ENCODE measurements around the gene ZC3H10. TPM values are rescaled to one million over a fixed set of nuclear protein-coding genes. Genes with fewer than 3 reads are reported as not detected.

The ZC3H10 gene
- total and polyA plus RNA-seq, 2 of the 8 experiments (the other 6 are each of a cell fraction or from before 2014, with no cell fraction given) = 4.0 to 11.2 TPM

DNA sequence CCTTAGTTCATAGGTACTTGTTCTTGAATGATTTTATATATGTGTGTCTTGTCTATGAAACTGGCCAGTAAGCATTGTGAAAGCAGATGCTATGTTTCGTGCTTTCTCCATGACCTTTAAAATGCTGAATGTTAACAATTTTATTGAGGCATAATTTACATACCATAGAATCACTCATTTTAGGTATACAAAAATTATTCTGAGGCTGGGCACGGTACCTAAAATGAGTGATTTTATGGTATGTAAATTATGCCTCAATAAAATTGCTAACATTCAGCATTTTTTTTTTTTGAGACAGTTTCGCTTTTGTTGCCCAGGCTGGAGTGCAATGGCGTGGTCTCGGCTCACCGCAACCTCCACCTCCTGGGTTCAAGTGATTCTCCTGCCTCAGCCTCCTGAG, 16.8 kb downstream of the ZC3H10 start:
- no peak for FAIRE-seq
- DNase-seq (ENCODE audit: low read depth in 1 of 2, low spot score in 2 of 2) = no peak
- no peak overlapping the region for H2AFZ ChIP-seq (ENCODE audit: low read length)

More for the DNA sequence above, 16.8 kb downstream of the ZC3H10 start:
- POLR2A ChIA-PET (ENCODE audit: partially characterized antibody) = interaction anchor here (0.9 kb wide), 1 partner anchor 10 kb away, joined by 4 read pairs; no protein-coding TSS in a partner anchor
- H3K9ac ChIP-seq (replicated peaks in 1 of 4; ENCODE audit: extremely low read depth in 1 of 4, low read depth in 3 of 4, low read length in 3 of 4) = no peak overlapping the region
- no peak overlapping the region for H2BK20ac ChIP-seq (ENCODE audit: low read length)
- H4K5ac ChIP-seq (ENCODE audit: insufficient read length, low read depth, low read length) = no peak overlapping the region
- H3K9me3 ChIP-seq (ENCODE audit: insufficient read depth in 2 of 2, low read depth in 1 of 2, low read length in 1 of 2) = no peaks in the 10 kb centered on the region; a peak in 1 of 4 replicates
- 92% methylated on average over 6 of the region's 6 CpGs; no CpG with 5 or more reads in 1 of the 2 experiments for WGBS, 2 experiments (ENCODE audit: extremely low coverage in 1 of 2, insufficient coverage in 1 of 2, insufficient read length in 1 of 2, insufficient replicate concordance in 2 of 2, low coverage in 1 of 2, low lambda C conversion rate in 2 of 2, missing lambda C conversion rate in 1 of 2)
- no peak overlapping the region for H3K14ac ChIP-seq (ENCODE audit: insufficient read length)
- no peak overlapping the region for H3K23ac ChIP-seq (ENCODE audit: insufficient read length)
- H4K8ac ChIP-seq (ENCODE audit: extremely low read depth, insufficient read depth, low read length) = no peak overlapping the region
- TF ChIP-seq TAF1 (IDR thresholded peaks at IDR 0.05; ENCODE audit: low read depth, low read length) = no peak
- TF ChIP-seq BCL11A (IDR thresholded peaks at IDR 0.05; ENCODE audit: low read depth in 2 of 2, low read length in 2 of 2) = no peak
- TF ChIP-seq YY1 (IDR thresholded peaks at IDR 0.05; ENCODE audit: low read depth, low read length) = no peak
- TF ChIP-seq SIRT6 (IDR thresholded peaks at IDR 0.05; ENCODE audit: low read length) = no peak
- no peak for TF ChIP-seq HDAC2 (IDR thresholded peaks at IDR 0.05; ENCODE audit: borderline replicate concordance in 1 of 2, low read depth in 2 of 2, low read length in 2 of 2)
- no peak overlapping the region for H2BK5ac ChIP-seq (ENCODE audit: low read depth, low read length)
- H3K4ac ChIP-seq (replicated peaks; ENCODE audit: insufficient read length, low read depth, low read length) = no peak overlapping the region
- H3K79me2 ChIP-seq (ENCODE audit: control insufficient read depth in 1 of 2, insufficient read depth in 2 of 2, low read length in 2 of 2) = peaks cover 0 to 5% of the 10 kb centered on the region in 2 experiments; a peak in 1 of 4 replicates
- no peak overlapping the region for H3K4me2 ChIP-seq (ENCODE audit: insufficient read depth in 1 of 2, low read depth in 2 of 2, low read length in 2 of 2)
- no peaks in the 10 kb centered on the region for H3K79me1 ChIP-seq (ENCODE audit: low read depth, low read length)
- H2AK5ac ChIP-seq (ENCODE audit: low read depth, low read length) = no peak overlapping the region
- no peak overlapping the region for H3K18ac ChIP-seq (ENCODE audit: extremely low read depth, low read length)
- H3K27ac ChIP-seq (ENCODE audit: low read depth, low read length) = no peak overlapping the region
- no peak overlapping the region for H2BK12ac ChIP-seq (ENCODE audit: low read depth, low read length)
- H2BK15ac ChIP-seq (ENCODE audit: low read length) = no peak overlapping the region
- H3K56ac ChIP-seq (replicated peaks; ENCODE audit: insufficient read length, low read depth, low read length) = no peak overlapping the region
- CTCF ChIA-PET (ENCODE audit: partially characterized antibody) = interaction anchor here (0.6 kb wide), 1 partner anchor 16 kb away, joined by 5 read pairs; no protein-coding TSS in a partner anchor
- no peaks in the 10 kb centered on the region for H3K4me1 ChIP-seq (replicated peaks in 1 of 4; ENCODE audit: control insufficient read depth in 3 of 4, insufficient read depth in 4 of 4, low read length in 3 of 4)
- H4K20me1 ChIP-seq (replicated peaks in 1 of 2; ENCODE audit: control insufficient read depth in 1 of 2, insufficient read depth in 2 of 2, low read length in 2 of 2) = no peaks in the 10 kb centered on the region
- peaks cover 25 to 79% (median 63%) of the 10 kb centered on the region in 4 experiments for H3K36me3 ChIP-seq (ENCODE audit: control insufficient read depth in 2 of 4, insufficient read depth in 4 of 4, low read length in 3 of 4)
- H3K23me2 ChIP-seq (ENCODE audit: low read depth, low read length) = no peaks in the 10 kb centered on the region
- H4K91ac ChIP-seq (replicated peaks; ENCODE audit: insufficient read length, low read length) = no peak overlapping the region
- no peaks in the 10 kb centered on the region for H3K27me3 ChIP-seq (replicated peaks in 1 of 4; ENCODE audit: control insufficient read depth in 3 of 4, extremely low read depth in 1 of 4, insufficient read depth in 3 of 4, low read length in 3 of 4)
- H2BK120ac ChIP-seq (replicated peaks; ENCODE audit: low read depth, low read length) = no peak overlapping the region
- no peak overlapping the region for H3K4me3 ChIP-seq (ENCODE audit: extremely low read depth in 1 of 4, insufficient read depth in 2 of 4, low read depth in 3 of 4, low read length in 4 of 4)

All from H1 (cell line).